HepG2 (cell line): ENCODE results near the gene SCN9A. TPM values are rescaled to one million over a fixed set of nuclear protein-coding genes. Genes with fewer than 3 reads are reported as not detected.

Source experiments
- CBX1 ChIP-seq: IDR thresholded peaks from one replicate; pipeline ENCODE4 v1.6.1; 2016; ENCODE audit warnings: antibody characterized with exemption, low read depth
- FLYWCH1 ChIP-seq: sonication (generic); formaldehyde crosslinking; IDR thresholded peaks from 2 replicates; pipeline ENCODE4 v1.8.1; 2023; ENCODE audit warnings: mild to moderate bottlenecking, missing genetic modification reagents
- HMG20A ChIP-seq: IDR thresholded peaks from 2 replicates; pipeline ENCODE4 v1.6.1; 2016; ENCODE audit warnings: borderline replicate concordance
- JARID2 ChIP-seq: sonication (generic); formaldehyde crosslinking; IDR thresholded peaks from 2 replicates; pipeline ENCODE4 v1.8.1; 2023; ENCODE audit warnings: missing genetic modification reagents, inconsistent platforms; ENCODE audit not compliant: insufficient replicate concordance
- MEF2D ChIP-seq: sonication (generic); formaldehyde crosslinking; IDR thresholded peaks from 2 replicates; pipeline ENCODE4 v1.5.1; 2020; ENCODE audit warnings: mild to moderate bottlenecking, missing genetic modification reagents
- MIER3 ChIP-seq: IDR thresholded peaks from 2 replicates; pipeline ENCODE4 v1.6.1; 2016; ENCODE audit warnings: missing compliant biosample characterization, borderline replicate concordance
- MZF1 ChIP-seq: sonication (generic); formaldehyde crosslinking; IDR thresholded peaks from 2 replicates; pipeline ENCODE4 v1.8.1; 2023; ENCODE audit warnings: mild to moderate bottlenecking, missing genetic modification reagents, borderline replicate concordance
- NFRKB ChIP-seq: fragments of 450-650 bp; IDR thresholded peaks from 2 replicates; pipeline ENCODE4 v1.6.1; 2017
- PRMT3 ChIP-seq: sonication (generic); formaldehyde crosslinking; IDR thresholded peaks from 2 replicates; pipeline ENCODE4 v1.8.1; 2022; ENCODE audit warnings: low read depth, mild to moderate bottlenecking, moderate library complexity, missing genetic modification reagents, borderline replicate concordance
- RBFOX2 ChIP-seq: fragments of 200-400 bp; formaldehyde crosslinking; IDR thresholded peaks from 2 replicates; pipeline ENCODE4 v1.6.1; 2017; ENCODE audit warnings: low read depth, mild to moderate bottlenecking, low read length
- SOX5 ChIP-seq: IDR thresholded peaks from 2 replicates; pipeline ENCODE4 v1.6.1; 2016; ENCODE audit warnings: borderline replicate concordance
- TGIF2 ChIP-seq: IDR thresholded peaks from 2 replicates; pipeline ENCODE4 v1.6.1; 2016; ENCODE audit warnings: control low read depth, missing compliant biosample characterization
- ZFP36L2 ChIP-seq: sonication (generic); formaldehyde crosslinking; IDR thresholded peaks from 2 replicates; pipeline ENCODE4 v1.4.0; 2020; ENCODE audit warnings: missing genetic modification reagents
- ZNF10 ChIP-seq: sonication (generic); formaldehyde crosslinking; IDR thresholded peaks from 2 replicates; pipeline ENCODE4 v1.4.0; 2020; ENCODE audit warnings: mild to moderate bottlenecking, low read depth, missing genetic modification reagents, borderline replicate concordance
- ZNF205 ChIP-seq: IDR thresholded peaks from 2 replicates; pipeline ENCODE4 v1.6.1; 2018; ENCODE audit warnings: missing biosample characterization, missing genetic modification reagents
- ZNF460 ChIP-seq: sonication (generic); formaldehyde crosslinking; IDR thresholded peaks from 2 replicates; pipeline ENCODE4 v1.5.1; 2020; ENCODE audit warnings: missing genetic modification reagents, mild to moderate bottlenecking, borderline replicate concordance
- ZNF557 ChIP-seq: sonication (generic); formaldehyde crosslinking; IDR thresholded peaks from 2 replicates; pipeline ENCODE4 v1.4.0; 2020; ENCODE audit warnings: missing genetic modification reagents
- ZNF605 ChIP-seq: sonication (generic); formaldehyde crosslinking; IDR thresholded peaks from 2 replicates; pipeline ENCODE4 v1.8.0; 2022; ENCODE audit warnings: mild to moderate bottlenecking, missing genetic modification reagents
- ZNF616 ChIP-seq: sonication (generic); formaldehyde crosslinking; IDR thresholded peaks from 2 replicates; pipeline ENCODE4 v1.5.0; 2020; ENCODE audit warnings: low read depth, mild to moderate bottlenecking, missing genetic modification reagents
- ZNF7 ChIP-seq: IDR thresholded peaks from 2 replicates; pipeline ENCODE4 v1.6.1; 2016; ENCODE audit warnings: missing biosample characterization, missing genetic modification reagents
- ZNF780A ChIP-seq: sonication (generic); formaldehyde crosslinking; IDR thresholded peaks from 2 replicates; pipeline ENCODE4 v1.8.0; 2022; ENCODE audit warnings: mild to moderate bottlenecking, missing genetic modification reagents, moderate library complexity
- ZNF83 ChIP-seq: sonication (generic); formaldehyde crosslinking; IDR thresholded peaks from 2 replicates; pipeline ENCODE4 v1.4.0; 2020; ENCODE audit warnings: missing genetic modification reagents, mild to moderate bottlenecking, borderline replicate concordance
- polyA plus RNA-seq, 8 experiments: library from polyadenylated mRNA; depleted of rRNA in 3 of 8; stranded (reverse) in 7 of 8; unstranded in 1 of 8; fragments of >200 nt; fragmentation: Illumina TruSeq in 4 of 8; extraction: Trizol in 4 of 8; gene quantifications; 2 replicates each; pipeline versions ENCODE4 v1.2.1 to v1.2.3, GENCODE V29; 2011 to 2016; ENCODE audit warnings: low read depth in 4 of 8, missing spikeins in 1 of 8, mixed read lengths in 1 of 8; ENCODE audit not compliant: insufficient read depth in 1 of 8
- total RNA-seq, 5 experiments: library from RNA; depleted of rRNA; stranded (reverse); fragments of >200 nt; fragmentation: Illumina TruSeq; extraction: Trizol; gene quantifications; 2 replicates each; pipeline ENCODE4 v1.2.3, GENCODE V29; 2016; ENCODE audit warnings: low read depth in 1 of 5
- TF ChIP-seq, protein P1 (sequence below): sonication (generic); formaldehyde crosslinking; IDR thresholded peaks from 2 replicates; pipeline ENCODE4 v1.5.0; 2020; ENCODE audit warnings: mild to moderate bottlenecking, missing genetic modification reagents
- TF ChIP-seq, protein P2 (sequence below): IDR thresholded peaks from 2 replicates; pipeline ENCODE4 v1.6.1; 2016; ENCODE audit warnings: low read depth
- TF ChIP-seq, protein P3 (sequence below): sonication (generic); formaldehyde crosslinking; IDR thresholded peaks from 2 replicates; pipeline ENCODE4 v1.5.1; 2020; ENCODE audit warnings: missing genetic modification reagents, mild to moderate bottlenecking, borderline replicate concordance
- TF ChIP-seq, protein P4 (sequence below): sonication (generic); formaldehyde crosslinking; IDR thresholded peaks from 2 replicates; pipeline ENCODE4 v1.4.0; 2020; ENCODE audit warnings: missing genetic modification reagents, borderline replicate concordance

The SCN9A gene
- total and polyA plus RNA-seq, 2 of the 13 experiments (the other 11 are each of a cell fraction or from before 2014, with no cell fraction given), result 15.3 to 24.3 TPM

DNA sequence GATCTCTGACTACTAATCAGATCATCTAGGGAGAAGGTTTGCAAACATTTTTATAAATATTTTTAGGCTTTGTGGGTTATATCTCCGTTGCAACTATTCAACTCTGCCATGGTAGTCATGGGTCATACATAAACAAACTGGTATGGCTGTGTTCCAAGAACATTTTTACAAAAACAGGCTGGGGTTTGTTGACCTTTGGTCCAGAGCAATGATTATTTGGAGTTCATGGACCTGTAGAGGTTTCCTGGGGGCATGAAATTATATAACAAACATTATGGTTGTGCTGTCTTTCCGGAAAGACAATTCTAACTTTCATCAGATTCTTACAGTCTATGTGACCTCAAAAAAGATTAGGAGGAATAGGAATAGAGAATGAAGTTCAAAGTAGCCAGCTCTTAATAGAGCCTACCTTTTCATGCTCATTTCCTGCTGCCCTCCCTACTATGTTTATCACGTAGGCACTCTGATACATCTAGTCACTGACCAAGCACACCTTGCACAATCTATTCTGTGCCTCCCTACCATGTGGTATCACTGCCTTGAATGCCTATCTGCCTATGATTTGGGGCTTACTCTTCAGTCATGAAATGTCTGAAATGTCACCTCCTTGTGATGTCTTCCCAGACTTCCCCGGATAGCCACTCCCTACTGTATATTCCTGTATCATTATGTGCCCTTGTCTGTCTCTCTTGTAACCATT is 145.6 kb downstream of the SCN9A start (continued):
- TF ChIP-seq JARID2 (no peak), FLYWCH1 (CRISPR knock-in tag) (no peak), MZF1 (CRISPR knock-in tag) (no peak), RBFOX2 (no peak), TGIF2 (peak; percentile 41), MIER3 (CRISPR knock-in tag) (peak; percentile 77; the same call in 1 of the 2 replicates), ZNF780A (CRISPR knock-in tag) (no peak), CBX1 (peak; percentile 24), ZNF10 (CRISPR knock-in tag) (no peak), MEF2D (CRISPR knock-in tag) (no peak; the same call in none of the 2 replicates), ZNF460 (no peak), NFRKB (no peak), HMG20A (CRISPR knock-in tag) (peak; percentile 89), ZFP36L2 (CRISPR knock-in tag) (no peak), ZNF7 (CRISPR knock-in tag) (peak; percentile 6; the same call in 1 of the 2 replicates), ZNF616 (CRISPR knock-in tag) (no peak), ZNF557 (CRISPR knock-in tag) (0 out of 2 replicates have a peak, but pooled peaks have one; percentile 21), PRMT3 (CRISPR knock-in tag) (no peak), ZNF605 (CRISPR knock-in tag) (peak; percentile 65; the same call in 1 of the 2 replicates), ZNF205 (CRISPR knock-in tag) (peak; percentile 70; the same call in 1 of the 2 replicates), SOX5 (CRISPR knock-in tag) (peak; percentile 91), ZNF83 (no peak)
- TF ChIP-seq, protein P1, sequence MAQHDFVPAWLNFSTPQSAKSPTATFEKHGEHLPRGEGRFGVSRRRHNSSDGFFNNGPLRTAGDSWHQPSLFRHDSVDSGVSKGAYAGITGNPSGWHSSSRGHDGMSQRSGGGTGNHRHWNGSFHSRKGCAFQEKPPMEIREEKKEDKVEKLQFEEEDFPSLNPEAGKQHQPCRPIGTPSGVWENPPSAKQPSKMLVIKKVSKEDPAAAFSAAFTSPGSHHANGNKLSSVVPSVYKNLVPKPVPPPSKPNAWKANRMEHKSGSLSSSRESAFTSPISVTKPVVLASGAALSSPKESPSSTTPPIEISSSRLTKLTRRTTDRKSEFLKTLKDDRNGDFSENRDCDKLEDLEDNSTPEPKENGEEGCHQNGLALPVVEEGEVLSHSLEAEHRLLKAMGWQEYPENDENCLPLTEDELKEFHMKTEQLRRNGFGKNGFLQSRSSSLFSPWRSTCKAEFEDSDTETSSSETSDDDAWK (CRISPR knock-in tag), result no peak
- TF ChIP-seq, protein P2, sequence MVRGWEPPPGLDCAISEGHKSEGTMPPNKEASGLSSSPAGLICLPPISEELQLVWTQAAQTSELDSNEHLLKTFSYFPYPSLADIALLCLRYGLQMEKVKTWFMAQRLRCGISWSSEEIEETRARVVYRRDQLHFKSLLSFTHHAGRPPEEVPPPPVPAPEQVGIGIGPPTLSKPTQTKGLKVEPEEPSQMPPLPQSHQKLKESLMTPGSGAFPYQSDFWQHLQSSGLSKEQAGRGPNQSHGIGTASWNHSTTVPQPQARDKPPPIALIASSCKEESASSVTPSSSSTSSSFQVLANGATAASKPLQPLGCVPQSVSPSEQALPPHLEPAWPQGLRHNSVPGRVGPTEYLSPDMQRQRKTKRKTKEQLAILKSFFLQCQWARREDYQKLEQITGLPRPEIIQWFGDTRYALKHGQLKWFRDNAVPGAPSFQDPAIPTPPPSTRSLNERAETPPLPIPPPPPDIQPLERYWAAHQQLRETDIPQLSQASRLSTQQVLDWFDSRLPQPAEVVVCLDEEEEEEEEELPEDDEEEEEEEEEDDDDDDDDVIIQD (CRISPR knock-in tag), result peak; percentile 97
- TF ChIP-seq, protein P3, sequence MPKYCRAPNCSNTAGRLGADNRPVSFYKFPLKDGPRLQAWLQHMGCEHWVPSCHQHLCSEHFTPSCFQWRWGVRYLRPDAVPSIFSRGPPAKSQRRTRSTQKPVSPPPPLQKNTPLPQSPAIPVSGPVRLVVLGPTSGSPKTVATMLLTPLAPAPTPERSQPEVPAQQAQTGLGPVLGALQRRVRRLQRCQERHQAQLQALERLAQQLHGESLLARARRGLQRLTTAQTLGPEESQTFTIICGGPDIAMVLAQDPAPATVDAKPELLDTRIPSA (CRISPR knock-in tag), result no peak
- TF ChIP-seq, protein P4, sequence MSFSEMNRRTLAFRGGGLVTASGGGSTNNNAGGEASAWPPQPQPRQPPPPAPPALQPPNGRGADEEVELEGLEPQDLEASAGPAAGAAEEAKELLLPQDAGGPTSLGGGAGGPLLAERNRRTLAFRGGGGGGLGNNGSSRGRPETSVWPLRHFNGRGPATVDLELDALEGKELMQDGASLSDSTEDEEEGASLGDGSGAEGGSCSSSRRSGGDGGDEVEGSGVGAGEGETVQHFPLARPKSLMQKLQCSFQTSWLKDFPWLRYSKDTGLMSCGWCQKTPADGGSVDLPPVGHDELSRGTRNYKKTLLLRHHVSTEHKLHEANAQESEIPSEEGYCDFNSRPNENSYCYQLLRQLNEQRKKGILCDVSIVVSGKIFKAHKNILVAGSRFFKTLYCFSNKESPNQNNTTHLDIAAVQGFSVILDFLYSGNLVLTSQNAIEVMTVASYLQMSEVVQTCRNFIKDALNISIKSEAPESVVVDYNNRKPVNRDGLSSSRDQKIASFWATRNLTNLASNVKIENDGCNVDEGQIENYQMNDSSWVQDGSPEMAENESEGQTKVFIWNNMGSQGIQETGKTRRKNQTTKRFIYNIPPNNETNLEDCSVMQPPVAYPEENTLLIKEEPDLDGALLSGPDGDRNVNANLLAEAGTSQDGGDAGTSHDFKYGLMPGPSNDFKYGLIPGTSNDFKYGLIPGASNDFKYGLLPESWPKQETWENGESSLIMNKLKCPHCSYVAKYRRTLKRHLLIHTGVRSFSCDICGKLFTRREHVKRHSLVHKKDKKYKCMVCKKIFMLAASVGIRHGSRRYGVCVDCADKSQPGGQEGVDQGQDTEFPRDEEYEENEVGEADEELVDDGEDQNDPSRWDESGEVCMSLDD (CRISPR knock-in tag), result 0 out of 2 replicates have a peak, but pooled peaks have one; percentile 15
